ENCODE measurements around the gene ASGR1.

Gene ASGR1, protein sequence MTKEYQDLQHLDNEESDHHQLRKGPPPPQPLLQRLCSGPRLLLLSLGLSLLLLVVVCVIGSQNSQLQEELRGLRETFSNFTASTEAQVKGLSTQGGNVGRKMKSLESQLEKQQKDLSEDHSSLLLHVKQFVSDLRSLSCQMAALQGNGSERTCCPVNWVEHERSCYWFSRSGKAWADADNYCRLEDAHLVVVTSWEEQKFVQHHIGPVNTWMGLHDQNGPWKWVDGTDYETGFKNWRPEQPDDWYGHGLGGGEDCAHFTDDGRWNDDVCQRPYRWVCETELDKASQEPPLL

DNA sequence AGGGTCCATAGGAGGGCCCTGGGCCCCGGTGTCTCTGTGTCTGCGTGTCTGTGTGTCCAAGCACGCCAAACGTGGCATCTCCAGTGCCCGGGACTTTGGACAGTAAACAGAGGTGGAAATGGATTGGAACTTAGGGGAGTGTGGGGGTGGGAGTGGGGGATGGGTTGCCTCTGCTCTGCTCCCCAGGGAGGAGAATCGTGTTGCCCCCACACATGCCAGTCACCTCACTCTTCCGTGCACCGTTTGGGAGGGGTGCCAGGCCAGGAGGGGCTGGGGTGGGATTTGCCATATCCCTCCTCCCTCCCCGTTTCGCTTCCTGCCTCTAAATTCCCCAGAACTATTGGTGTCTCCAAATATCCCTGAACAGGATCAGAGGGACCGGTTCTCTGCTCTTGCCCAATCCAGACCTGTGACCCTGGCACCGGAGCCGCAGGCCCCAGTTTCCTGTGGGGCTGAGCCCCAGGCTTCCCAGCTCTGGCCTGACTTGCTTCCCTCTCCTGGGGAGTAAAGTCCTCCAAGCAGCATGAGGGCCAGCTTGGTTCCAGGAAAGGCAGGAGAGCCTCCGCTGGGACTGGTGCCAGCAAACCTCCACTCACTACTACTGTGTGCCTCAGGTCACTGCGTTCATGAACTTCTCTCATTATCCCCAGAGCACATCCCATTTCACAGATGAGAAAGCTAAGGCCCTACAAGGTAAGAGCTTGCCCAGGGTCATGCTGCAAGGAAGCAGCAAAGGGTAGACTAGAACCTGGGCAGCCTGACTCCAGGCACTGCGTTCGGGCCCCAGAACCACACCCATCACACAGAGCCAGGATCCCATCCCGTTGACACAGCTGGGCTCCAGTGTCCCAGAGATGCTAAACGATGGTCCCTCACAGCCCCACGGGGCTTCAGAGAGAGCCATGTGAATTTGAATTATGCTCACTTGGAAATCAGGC is at the start of gene ASGR1:
Gene ASGR1 (minus strand): TSS at position 54 of the 938 bp plus-strand sequence. CDS start 807 bp downstream, outside the sequence.
- no peak for DNase-seq

DNA sequence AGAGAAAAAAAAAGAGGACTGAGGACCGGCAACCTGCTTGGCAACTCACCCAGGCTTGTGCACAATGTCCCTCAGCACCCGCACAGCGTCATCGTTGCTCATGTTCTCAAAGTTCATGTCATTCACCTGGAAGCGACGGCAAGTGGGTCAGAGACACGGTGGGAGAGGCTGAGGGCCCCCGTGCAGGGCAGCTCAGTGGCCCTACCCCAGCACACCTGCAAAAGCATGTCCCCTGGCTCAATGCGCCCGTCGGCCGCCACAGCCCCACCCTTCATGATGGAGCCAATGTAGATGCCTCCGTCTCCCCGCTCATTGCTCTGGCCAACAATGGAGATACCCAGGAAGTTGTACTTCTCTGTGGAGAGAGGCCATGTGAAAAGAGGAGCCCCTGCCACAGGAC is 49.8 kb upstream of the ASGR1 start:
- DNase-seq = no peak

DNA sequence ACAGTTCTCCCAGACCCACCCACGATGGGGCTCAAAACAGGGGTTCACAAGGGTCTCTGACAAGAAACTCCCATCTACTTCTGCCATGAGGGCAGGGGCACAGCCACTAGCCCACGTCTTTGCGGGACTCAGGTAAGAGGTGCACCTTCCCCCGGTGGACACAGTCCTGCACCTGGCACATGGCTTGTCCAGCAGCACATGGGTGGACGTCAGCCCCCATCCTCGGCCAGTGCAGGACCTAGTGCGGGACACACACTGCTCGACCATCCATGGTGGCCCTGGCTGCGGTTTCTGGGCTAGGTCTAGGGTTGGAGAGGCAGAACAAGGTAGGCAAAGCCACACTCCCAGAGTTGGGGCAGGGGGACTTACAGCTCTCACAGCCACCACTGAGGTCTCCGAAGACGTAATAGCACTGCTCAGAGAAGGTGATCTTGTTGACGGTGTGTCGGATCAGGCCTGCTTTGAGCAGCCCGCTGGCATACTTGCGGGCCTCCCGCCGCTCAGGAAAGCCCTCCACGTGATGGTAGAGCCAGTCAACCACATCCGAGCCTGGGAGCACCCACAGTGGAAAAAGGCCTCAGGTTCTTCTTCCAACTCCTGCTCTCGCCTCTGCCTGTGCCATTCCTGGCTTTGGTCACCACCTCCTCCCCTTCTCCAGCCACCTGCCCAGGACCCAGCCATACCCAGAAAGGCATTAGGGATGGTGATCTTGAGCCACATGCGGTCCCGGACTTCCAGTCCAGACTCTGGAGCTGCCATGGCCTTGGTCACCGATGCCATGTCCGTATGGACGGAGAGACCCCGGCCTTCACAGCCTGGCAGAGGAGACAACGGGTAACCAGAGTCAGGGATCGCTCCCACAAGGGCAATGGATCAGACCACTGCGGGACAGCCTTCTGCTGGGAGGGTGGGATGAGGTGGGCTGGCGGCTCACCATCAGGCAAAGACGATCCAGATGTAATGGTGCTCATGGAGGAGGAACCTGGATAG is 47.8 kb upstream of the ASGR1 start:
- no peak for DNase-seq

DNA sequence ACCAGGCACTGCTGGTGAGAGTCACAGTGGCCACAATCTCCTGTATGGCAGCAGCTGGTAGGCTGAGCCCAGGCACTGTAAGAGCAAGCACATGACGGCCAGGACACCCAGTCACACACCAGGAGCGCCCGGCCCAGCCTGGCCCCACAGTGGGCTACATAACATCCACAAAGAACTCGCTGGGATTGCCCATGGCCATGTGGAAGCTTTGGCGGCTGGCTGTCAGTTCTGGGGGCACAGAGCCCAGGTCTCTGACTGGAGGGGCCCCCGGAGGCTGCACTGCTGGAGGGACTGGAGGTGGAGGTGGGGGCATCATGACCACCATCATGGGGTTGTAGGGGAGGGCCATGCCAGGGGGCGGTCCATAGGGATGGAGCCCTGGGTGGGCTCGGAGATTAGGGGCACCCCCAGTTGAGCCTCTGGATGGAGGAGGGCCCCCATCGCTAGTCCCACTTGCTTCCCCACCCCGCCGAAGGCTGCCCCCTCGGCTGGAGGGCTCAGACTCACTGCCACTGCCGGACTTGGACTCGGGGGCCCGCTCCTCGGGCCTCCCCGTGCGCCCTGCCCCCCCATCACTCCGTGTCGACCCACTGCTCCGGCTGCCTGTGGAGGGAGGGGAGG is 46.7 kb upstream of the ASGR1 start:
- no peak for DNase-seq

DNA sequence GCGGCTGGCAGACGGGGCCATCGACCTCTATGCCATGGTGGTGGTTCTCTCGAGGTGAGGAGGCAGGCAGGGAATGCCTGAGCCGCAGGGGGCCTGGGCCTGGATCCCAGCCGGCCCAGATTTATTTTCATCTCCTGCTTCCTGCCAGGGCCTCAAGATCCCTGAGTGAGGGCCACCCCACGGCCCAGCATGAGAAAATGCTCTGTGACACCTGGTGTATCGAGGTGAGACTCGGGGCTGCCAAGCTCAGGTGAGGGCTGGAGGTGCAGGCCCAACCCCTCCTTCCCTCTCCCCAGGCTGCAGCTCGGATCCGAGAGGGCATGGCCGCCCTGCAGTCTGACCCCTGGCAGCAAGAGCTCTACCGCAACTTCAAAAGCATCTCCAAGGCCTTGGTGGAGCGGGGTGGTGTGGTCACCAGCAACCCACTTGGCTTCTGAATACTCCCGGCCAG is 45.5 kb upstream of the ASGR1 start:
- DNase-seq = no peak

DNA sequence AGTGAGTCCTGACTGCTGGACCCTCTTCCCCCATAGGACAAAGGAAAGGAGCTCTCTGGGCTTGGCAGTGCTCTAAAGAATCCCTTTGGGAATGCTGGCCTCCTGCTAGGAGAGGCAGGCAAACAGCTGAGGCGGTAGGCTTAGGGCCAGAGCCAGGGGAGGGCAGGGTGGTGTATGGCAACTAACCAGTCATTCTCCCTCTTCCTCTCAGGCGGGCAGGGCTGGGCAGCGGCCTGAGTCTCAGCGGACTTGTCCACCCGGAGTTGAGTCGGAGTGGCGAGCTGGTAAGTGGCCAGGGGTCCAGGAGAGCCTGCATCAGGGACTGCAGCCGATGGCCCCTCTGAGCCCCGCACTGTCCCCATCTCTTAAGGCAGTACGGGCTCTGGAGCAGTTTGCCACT is 44.9 kb upstream of the ASGR1 start:
- no peak for DNase-seq

DNA sequence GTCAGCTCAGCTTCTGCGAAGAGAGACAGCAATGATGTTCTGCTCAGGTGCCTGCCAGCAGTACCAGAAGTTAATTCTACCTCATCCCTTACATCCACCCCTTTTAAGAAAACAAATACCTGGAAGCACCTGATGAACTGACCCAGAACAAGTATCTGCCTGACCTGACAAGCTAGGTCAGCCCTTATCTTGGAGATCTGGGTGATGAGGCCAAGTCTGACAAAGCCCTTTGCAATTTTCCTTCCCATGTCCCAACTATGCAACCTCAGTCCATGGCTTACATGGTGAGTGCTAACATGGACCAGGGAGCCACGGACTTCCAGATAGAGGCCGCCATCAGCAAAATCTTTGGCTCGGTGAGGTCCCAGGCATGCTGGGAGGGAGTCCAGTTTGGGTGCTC is 44.2 kb upstream of the ASGR1 start:
- DNase-seq = no peak

DNA sequence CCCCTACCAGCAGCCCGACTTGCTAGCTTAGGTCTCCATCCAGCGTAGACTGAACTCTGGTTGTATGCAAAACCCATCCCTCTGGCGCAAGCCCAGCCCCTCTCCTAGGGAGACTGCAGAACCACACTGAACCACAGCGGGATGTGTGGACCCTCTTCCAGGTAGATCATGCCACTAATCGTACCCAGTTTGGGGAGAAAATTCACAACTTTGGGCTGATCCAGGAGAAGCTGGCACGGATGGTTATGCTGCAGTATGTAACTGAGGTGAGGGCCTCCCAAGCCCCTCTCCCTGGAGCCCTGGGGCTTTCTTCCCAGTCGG is 43.8 kb upstream of the ASGR1 start:
- DNase-seq = no peak

DNA sequence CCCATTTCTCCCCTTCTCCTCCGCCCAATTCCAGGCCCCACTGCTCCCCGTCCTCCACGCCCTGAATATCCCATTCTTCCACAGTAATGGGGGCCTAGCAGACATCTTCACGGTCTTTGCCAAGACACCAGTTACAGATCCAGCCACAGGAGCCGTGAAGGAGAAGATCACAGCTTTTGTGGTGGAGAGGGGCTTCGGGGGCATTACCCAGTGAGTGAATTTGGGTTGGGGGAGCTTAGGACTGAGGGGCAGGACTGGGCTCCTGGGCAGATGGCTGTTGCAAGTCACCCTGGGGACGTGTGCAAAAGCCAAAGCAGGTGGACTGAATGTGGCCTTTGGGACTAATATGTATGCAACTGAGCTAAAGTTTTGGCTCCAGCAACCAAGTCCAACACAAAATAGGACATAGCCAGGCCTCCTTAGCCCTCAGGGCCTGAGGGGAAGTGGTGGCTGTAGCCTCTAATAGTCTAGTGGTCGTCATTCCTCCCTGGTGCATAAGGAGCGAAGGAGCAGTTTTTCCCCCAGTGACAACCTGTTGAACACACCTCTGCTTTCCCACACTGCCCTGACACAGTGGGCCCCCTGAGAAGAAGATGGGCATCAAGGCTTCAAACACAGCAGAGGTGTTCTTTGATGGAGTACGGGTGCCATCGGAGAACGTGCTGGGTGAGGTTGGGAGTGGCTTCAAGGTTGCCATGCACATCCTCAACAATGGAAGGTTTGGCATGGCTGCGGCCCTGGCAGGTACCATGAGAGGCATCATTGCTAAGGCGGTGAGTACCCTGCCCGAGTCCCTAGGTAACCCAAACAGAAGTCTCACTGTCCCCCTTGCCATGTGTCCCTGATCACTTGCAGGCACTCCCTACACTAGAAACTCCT is 43.2 kb upstream of the ASGR1 start:
- DNase-seq = no peak

DNA sequence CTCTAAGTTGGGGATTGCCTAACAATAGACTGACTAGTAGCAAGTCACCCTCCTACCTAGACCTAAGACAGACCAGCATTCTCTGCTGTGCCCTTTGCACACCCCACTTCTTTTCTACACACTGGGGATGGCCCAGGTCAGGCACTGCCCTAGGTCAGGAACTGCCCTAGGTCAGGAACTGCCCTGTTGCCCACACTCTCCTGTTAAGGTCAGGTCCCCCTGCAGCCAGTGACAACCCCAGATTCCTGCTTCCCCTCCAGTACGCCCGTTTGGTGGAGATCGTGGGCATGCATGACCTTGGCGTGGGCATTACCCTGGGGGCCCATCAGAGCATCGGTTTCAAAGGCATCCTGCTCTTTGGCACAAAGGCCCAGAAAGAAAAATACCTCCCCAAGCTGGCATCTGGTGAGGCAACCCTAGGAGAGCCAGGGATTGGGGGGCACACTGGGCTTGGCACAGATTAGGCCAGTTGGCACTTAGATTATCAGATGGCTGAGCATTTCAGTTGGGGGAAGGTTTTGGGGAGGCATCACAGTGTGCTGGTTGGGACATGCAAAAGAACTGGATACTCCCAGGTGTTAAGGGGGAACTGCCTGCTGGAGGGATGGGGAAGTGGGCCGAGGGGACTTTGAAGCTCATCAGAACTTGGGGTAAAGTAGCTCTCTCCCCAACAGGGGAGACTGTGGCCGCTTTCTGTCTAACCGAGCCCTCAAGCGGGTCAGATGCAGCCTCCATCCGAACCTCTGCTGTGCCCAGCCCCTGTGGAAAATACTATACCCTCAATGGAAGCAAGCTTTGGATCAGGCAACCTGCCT is 42.3 kb upstream of the ASGR1 start:
- no peak for DNase-seq

DNA sequence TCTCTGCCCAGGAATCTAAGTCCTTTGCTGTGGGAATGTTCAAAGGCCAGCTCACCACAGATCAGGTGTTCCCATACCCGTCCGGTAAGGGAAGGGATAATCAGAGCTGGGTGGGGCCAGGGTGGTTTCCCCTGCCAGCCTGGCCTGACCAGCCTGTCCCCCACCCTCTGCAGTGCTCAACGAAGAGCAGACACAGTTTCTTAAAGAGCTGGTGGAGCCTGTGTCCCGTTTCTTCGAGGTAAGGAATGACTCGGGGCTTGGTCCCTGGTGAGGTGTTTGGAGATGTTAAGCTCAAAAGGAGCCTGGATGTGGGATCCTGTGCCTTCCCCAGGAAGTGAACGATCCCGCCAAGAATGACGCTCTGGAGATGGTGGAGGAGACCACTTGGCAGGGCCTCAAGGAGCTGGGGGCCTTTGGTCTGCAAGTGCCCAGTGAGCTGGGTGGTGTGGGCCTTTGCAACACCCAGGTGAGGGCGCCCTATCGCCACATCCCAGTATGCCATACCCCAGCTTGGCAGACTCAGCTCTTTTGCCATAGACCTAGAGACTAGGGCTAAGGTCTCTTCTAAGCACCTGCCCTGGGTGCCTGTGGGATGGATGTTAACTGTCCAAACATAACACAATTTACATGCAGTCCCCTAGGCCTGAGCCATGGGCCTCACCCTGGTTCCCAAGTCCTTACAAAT is 41.6 kb upstream of the ASGR1 start:
- peak; percentile 35 to 60 for DNase-seq

DNA sequence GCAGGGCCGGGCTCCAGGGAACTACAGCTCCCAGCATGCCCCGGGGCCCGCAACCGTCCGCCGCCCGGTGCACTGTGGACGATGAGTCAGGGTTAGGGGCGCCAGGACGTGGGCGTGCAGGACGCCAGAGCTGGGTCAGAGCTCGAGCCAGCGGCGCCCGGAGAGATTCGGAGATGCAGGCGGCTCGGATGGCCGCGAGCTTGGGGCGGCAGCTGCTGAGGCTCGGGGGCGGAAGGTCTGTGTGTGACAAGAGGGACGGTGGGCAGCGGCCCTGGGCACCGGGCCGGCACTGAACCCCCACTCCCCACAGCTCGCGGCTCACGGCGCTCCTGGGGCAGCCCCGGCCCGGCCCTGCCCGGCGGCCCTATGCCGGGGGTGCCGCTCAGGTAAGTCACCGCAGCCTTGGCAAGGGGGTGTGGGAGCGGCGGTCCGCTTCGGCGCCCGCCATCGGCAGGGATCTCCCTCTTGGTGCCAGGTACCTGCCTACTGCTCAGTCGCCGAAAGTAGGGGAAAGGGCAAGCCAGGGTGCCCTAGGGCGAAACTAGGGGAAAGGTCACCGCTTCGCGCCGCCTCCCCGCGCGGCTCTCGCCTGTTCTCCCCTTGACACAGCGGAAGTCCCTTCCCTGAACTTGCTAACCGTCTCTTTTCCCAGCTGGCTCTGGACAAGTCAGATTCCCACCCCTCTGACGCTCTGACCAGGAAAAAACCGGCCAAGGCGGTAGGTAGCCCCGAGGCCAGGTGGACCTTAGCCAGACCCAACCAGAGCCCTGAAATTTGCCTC is 40.8 kb upstream of the ASGR1 start, which contains the start of the genes ACADVL and DLG4:
Gene ACADVL (plus strand): TSS at position 127 of the 781 bp plus-strand sequence. CDS start 47 bp downstream, at position 174.
Gene DLG4 (minus strand): TSS at position 25 of the 781 bp plus-strand sequence.
- DNase-seq = peak; percentile 61 to 79

DNA sequence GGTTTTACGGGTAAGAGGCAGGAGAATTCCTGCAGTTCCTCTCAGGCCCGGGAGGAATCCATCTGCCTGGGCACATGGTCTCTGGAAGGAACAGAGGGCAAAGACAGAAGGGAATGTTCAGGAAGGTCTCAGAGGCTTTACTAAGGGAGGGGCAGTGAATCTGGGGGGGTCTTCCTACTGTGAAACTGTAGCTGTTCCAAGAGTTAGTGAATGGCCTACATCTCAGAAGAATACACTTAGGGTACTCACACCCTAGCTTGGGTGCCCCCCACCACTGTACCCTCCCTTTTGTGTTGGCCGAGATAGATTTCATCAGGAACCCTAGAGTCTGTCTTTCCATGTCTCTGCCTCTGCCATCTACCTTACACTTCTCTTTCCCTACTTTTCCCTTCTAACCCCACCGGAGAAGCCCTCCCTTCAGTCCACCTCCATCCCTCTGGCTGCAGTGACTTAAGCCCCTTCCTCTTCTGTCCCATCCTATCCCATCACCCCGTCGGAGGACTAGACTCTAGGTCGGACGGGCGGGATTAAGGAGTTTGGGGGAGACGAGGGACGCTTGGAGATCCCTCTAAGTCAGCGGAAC is 40.1 kb upstream of the ASGR1 start:
- no peak for DNase-seq

DNA sequence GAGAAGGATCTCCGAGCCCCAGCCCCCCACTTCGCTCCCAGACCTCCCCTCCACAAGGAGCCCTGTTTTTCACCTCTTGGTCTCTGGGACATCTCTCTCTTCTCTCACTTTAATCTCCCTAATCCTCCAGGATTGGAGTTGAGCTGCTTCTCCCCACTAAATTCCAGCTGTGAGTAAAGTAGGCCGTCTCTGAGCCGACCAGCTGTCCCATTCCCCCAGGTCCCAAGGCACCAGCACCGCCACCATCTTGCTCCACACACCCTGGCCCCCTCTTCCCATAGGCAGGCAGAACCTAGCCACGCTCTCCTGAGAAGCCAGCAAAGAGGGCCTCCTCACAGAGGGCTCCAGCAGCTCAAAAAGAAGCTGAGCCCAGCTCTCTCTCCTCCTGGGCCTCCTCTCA is 39.6 kb upstream of the ASGR1 start:
- DNase-seq = no peak

DNA sequence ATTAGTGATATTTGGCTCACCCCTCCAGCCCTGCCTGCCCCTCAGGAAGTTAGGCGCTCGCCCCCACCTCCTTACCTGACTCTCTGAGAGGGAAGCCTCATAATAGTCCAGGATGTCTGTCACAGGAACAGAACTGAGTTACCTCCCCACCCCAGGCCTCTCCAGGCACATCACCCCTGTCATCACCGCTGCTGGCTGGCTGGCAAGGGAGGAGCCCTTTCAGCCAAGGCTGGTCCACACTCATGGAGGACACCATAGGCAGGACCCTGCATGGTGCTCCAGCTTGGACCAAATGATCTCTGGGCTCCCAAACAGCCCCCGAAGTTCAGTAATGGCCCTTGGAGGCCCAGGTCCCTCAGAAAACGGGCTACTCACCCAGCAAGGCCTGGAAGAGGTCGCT is 39.0 kb upstream of the ASGR1 start:
- DNase-seq = no peak

DNA sequence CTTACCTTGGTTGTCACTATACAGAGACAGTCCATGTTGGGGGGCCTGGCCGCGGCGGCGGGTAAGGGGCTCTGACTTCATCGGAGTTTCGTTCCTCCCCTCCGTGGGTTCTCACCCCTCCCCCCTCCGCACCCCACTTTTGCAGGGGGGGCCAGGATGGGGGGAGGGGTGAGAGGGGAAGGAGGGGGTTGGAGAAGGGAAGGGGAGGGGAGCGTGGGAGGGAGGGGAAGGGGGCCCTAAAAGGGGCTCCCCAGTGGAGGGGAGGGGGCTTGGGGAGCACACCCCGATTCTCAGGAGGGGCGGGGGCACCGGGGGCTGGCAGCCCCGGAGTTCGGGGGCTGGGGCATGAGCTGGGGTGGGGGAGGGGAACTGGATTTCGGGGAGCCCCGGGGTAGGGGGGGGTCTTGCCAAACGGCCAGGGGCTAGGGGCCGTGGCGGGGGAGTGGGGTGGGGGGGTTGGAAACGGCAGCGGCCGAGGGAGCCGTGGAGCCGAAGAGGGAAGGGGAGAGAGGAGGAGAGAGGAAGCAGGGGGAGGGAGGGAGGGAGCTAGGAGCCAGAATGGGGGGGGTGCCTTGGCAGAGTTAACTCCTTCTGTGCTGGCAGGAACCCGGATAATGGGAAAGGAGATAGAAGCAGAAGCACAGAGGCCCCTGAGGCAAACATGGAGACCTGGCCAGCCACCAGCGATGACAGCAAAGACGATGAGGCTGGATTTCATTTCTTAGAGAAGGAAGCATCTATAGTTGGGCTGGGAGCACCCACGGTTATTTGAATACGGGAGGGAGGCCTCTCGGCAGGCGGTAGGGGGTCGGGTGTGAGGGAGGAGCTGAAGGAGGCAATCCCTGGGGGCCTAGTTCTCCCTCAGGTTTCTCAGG is 38.2 kb upstream of the ASGR1 start:
- DNase-seq = no peak

Measured in NCI-H1930 (cell line).